GM23248 (cell line): Measurements from ENCODE around the gene TMEM270.

Experiments used
- EZH2 ChIP-seq: fragments of 200-600 bp; sonication (generic); IDR thresholded peaks from 2 replicates; pipeline ENCODE4 v1.6.1; 2018; ENCODE audit warnings: antibody characterized with exemption, mild to moderate bottlenecking; ENCODE audit not compliant: insufficient read depth, poor library complexity, severe bottlenecking
- EZH2phosphoT487 ChIP-seq: fragments of 200-600 bp; sonication (generic); IDR thresholded peaks from 2 replicates; pipeline ENCODE4 v1.6.1; 2018; ENCODE audit warnings: antibody characterized with exemption, moderate library complexity, mild to moderate bottlenecking, low read depth; ENCODE audit not compliant: insufficient read depth

GRCh38 chr7:73909996-73910395 is 49.0 kb downstream of the TMEM270 start:
- TF ChIP-seq EZH2phosphoT487 = no peak
- TF ChIP-seq EZH2 = no peak
